ENCODE results near the gene WIPF3.
A peak's percentile ranks its signal among the peaks of the same experiment; 100 is the strongest.

The WIPF3 gene

GRCh38 chr7:29806208-29806994 is at the start of gene WIPF3:
Gene WIPF3 (plus strand): TSS chr7:29806508. CDS start chr7:29834725, 28,217 bp downstream.
- DNase-seq = peak; percentile 49

- DNase-seq = no peak
Measured at GRCh38 chr7:29763266-29763665, 43.0 kb upstream of the WIPF3 start.

GRCh38 chr7:29764227-29764626 is 42.1 kb upstream of the WIPF3 start:
- no peak for DNase-seq

- DNase-seq = no peak
Measured at GRCh38 chr7:29765490-29765889, 40.8 kb upstream of the WIPF3 start.

GRCh38 chr7:29770371-29770770 is 35.9 kb upstream of the WIPF3 start:
- no peak for DNase-seq

GRCh38 chr7:29771081-29771816 is 35.1 kb upstream of the WIPF3 start:
- DNase-seq = no peak

- DNase-seq = no peak
Measured at GRCh38 chr7:29779017-29779416, 27.3 kb upstream of the WIPF3 start.

GRCh38 chr7:29780346-29780745 is 26.0 kb upstream of the WIPF3 start:
- DNase-seq = no peak

GRCh38 chr7:29783671-29784070 is 22.6 kb upstream of the WIPF3 start:
- no peak for DNase-seq

GRCh38 chr7:29793507-29793906 is 12.8 kb upstream of the WIPF3 start:
- no peak for DNase-seq

GRCh38 chr7:29794959-29795629 is 11.2 kb upstream of the WIPF3 start:
- no peak for DNase-seq

GRCh38 chr7:29795696-29796580 is 10.4 kb upstream of the WIPF3 start:
- no peak for DNase-seq

GRCh38 chr7:29797112-29797944 is 9.0 kb upstream of the WIPF3 start:
- no peak for DNase-seq

- DNase-seq = no peak
Measured at GRCh38 chr7:29798422-29798821, 7.9 kb upstream of the WIPF3 start.

GRCh38 chr7:29801929-29802328 is 4.4 kb upstream of the WIPF3 start:
- no peak for DNase-seq

- DNase-seq = no peak
Measured at GRCh38 chr7:29805031-29805430, 1.3 kb upstream of the WIPF3 start.

GRCh38 chr7:29805886-29806207 is 461 bp upstream of the WIPF3 start:
- no peak for DNase-seq

GRCh38 chr7:29806995-29807841 is 910 bp downstream of the WIPF3 start:
- DNase-seq = no peak

- DNase-seq = no peak
Measured at GRCh38 chr7:29808075-29808801, 1.9 kb downstream of the WIPF3 start.

GRCh38 chr7:29809533-29810155 is 3.3 kb downstream of the WIPF3 start:
- DNase-seq = no peak
